OCI-LY3 (cell line): ENCODE data around the gene GRIA3.

ENCODE experiments used
- H2AFZ ChIP-seq: fragments of 200-600, 300-600 bp; shearing (Covaris generic); 2 replicates; pipeline ENCODE4 v1.6.0; 2014; ENCODE audit warnings: antibody characterized with exemption, low read depth, low read length
- H3K27ac ChIP-seq: fragments of 200-600, 300-600 bp; sonication (generic); 2 replicates; pipeline ENCODE4 v1.5.1; 2014; ENCODE audit warnings: mild to moderate bottlenecking, low read length, moderate library complexity, mixed read lengths
- H3K27me3 ChIP-seq: fragments of 200-600, 300-600 bp; sonication (generic); 2 replicates; pipeline ENCODE4 v1.6.1; 2014; ENCODE audit warnings: low read depth, low read length, mixed read lengths
- H3K36me3 ChIP-seq: fragments of 200-600, 300-600 bp; sonication (generic); replicated peaks from 2 replicates; pipeline ENCODE3; 2014; ENCODE audit warnings: low read depth, low read length, mixed read lengths
- H3K4me1 ChIP-seq: fragments of 300-600, 200-600 bp; sonication (generic); 2 replicates; pipeline ENCODE4 v1.6.1; 2014; ENCODE audit warnings: low read length, mixed read lengths
- H3K4me2 ChIP-seq: fragments of 200-600, 300-600 bp; sonication (generic); 2 replicates; pipeline ENCODE4 v1.6.1; 2014; ENCODE audit warnings: low read length, mixed read lengths
- H3K4me3 ChIP-seq: fragments of 300-600, 200-600 bp; sonication (generic); 2 replicates; pipeline ENCODE4 v1.5.1; 2014; ENCODE audit warnings: antibody characterized with exemption, mild to moderate bottlenecking, low read length, moderate library complexity
- H3K79me2 ChIP-seq: fragments of 300-600, 200-600 bp; shearing (Covaris generic); 2 replicates; pipeline ENCODE4 v1.6.1; 2014; ENCODE audit warnings: mild to moderate bottlenecking, low read length, mixed read lengths
- H3K9ac ChIP-seq: fragments of 300-600, 200-600 bp; shearing (Covaris generic); 2 replicates; pipeline ENCODE4 v1.6.0; 2014; ENCODE audit warnings: mild to moderate bottlenecking, low read length, moderate library complexity
- H3K9me3 ChIP-seq: fragments of 200-600, 300-600 bp; shearing (Covaris generic); 2 replicates; pipeline ENCODE4 v1.6.1; 2014; ENCODE audit warnings: low read length, mixed read lengths; ENCODE audit not compliant: insufficient read depth
- H4K20me1 ChIP-seq: fragments of 200-600, 300-600 bp; sonication (generic); 2 replicates; pipeline ENCODE4 v1.6.1; 2016; ENCODE audit warnings: low read length, mixed read lengths; ENCODE audit not compliant: insufficient read depth
- CTCF ChIP-seq: fragments of 200-600, 300-600 bp; sonication (generic); IDR thresholded peaks from 2 replicates; pipeline ENCODE4 v1.5.1; 2014; ENCODE audit warnings: antibody characterized with exemption, low read length, low read depth
- EZH2phosphoT487 ChIP-seq: fragments of 200-600 bp; shearing (Covaris generic); IDR thresholded peaks from 2 replicates; pipeline ENCODE4 v1.6.1; 2018; ENCODE audit warnings: antibody characterized with exemption, mixed run types, low read depth

GRIA3 gene

DNA sequence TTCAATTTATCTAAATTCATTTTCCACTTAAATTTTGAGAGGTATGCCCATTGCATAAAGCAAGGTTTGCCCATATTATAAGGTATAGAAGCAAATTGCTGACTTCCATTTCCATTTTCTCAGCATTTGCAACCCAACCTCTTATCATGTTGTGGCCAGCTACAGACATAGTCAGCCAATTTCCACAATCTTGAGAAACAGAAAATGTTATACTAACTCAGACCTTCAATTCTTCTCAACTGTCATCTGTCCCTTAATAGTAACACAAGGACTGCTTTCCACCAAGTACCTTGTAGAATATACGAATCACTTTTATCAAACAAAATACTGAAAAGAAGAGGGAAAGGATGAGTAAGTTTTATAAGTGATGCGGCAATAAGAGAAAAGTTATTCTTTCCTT, 11.2 kb upstream of the GRIA3 start:
- Histone ChIP-seq H3K4me3 (no peak overlapping the region), H3K4me1 (no peaks in the 10 kb centered on the region), H2AFZ (no peak overlapping the region), H3K79me2 (no peaks in the 10 kb centered on the region), H3K9ac (no peak overlapping the region), H3K9me3 (no peaks in the 10 kb centered on the region), H3K27ac (no peak overlapping the region), H3K36me3 (no peaks in the 10 kb centered on the region), H4K20me1 (no peaks in the 10 kb centered on the region), H3K27me3 (0 out of 2 replicates have a peak, but pooled peaks cover 5% of the 10 kb centered on the region), H3K4me2 (no peak overlapping the region)
- TF ChIP-seq CTCF (no peak), EZH2phosphoT487 (no peak)

- Histone ChIP-seq H3K27ac (no peak overlapping the region), H3K4me2 (no peak overlapping the region), H3K4me3 (no peak overlapping the region), H3K79me2 (no peaks in the 10 kb centered on the region), H3K9me3 (no peaks in the 10 kb centered on the region), H3K27me3 (0 out of 2 replicates have a peak, but pooled peaks cover 5% of the 10 kb centered on the region), H3K9ac (no peak overlapping the region), H3K4me1 (no peaks in the 10 kb centered on the region), H2AFZ (no peak overlapping the region), H4K20me1 (no peaks in the 10 kb centered on the region), H3K36me3 (no peaks in the 10 kb centered on the region)
- no peak for TF ChIP-seq EZH2phosphoT487
- TF ChIP-seq CTCF, result peak; percentile 53
Measured at GRCh38 chrX:123173833-123174232, 10.2 kb upstream of the GRIA3 start.

DNA sequence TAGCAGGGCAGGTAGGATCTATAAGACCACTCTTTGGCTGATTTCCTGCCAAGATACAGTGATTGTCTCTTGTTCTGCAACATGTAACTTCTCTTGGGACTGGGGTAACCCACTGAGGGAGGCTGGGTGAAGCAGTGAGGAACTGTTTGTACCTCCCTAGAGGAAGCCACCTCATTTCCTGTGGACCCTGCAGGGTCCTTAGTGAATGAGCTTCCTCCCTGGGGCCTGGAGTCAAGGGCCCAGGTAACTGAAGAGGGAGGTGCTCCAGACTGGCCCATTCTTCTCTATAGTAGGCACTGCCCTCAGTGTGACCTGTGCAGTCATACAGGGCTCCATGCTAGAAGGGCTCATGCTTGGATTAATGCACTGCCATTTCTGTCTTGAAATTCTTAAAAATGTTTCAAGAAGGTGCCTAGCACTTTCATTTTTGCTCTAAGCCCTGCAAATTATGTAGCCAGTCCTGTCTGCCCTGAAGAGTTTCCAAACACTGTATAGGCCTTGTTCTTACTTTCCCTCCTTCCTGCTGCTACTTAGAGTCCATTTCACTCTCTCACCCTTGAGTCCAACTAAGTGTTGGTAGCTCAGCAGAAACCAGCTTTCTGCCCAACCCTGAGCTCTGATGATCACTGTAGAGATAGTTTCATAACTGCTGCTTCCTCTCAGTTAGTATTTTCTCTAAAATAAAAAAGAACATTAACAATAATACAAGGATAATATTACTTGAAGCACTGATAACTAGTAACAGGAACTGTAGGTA, 8.5 kb upstream of the GRIA3 start:
- TF ChIP-seq CTCF (no peak), EZH2phosphoT487 (no peak)
- Histone ChIP-seq H3K4me2 (no peak overlapping the region), H3K9me3 (no peaks in the 10 kb centered on the region), H3K4me1 (no peaks in the 10 kb centered on the region), H3K79me2 (no peaks in the 10 kb centered on the region), H2AFZ (no peak overlapping the region), H3K9ac (no peak overlapping the region), H3K36me3 (no peaks in the 10 kb centered on the region), H3K27ac (no peak overlapping the region), H4K20me1 (no peaks in the 10 kb centered on the region), H3K4me3 (no peak overlapping the region), H3K27me3 (0 out of 2 replicates have a peak, but pooled peaks cover 5% of the 10 kb centered on the region)

DNA sequence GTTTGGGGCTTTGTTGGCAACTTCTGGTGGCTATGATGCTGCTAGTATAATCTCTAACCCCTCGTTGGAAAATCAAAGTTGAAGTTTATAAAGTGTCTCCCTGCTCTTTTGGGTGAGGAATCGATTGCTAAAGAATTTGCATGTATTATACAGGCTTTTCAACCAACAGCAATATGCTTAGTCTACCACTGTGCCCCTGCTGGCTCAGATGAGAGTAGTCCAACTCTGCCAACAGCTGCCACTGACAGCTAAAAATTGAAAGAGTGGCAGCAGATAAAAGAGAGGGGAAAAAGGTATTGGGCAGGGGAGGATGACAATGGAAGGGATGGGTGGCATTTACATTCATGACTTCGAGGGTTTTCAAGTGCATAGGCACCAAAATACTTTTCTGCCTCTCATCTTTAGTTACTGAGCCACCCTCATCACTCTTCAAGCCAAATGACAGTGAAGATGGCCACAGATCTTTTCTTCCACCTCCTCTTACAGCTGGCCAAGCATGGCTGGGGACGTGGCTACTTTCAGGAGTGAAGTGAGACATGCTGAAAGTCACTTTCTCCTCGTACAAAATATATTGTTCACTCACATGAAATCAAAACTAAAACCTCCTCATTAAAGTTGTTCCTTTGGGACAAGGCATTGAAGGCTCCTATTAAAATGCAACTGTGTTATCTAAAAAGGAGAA, 2.7 kb upstream of the GRIA3 start:
- no peaks in the 10 kb centered on the region for H3K27me3 ChIP-seq

More for the DNA sequence above, 2.7 kb upstream of the GRIA3 start:
- Histone ChIP-seq H3K9ac (no peak overlapping the region), H3K36me3 (no peaks in the 10 kb centered on the region), H3K4me2 (no peak overlapping the region), H4K20me1 (no peaks in the 10 kb centered on the region), H3K4me3 (no peak overlapping the region), H3K9me3 (no peaks in the 10 kb centered on the region), H3K4me1 (no peaks in the 10 kb centered on the region), H2AFZ (no peak overlapping the region), H3K27ac (no peak overlapping the region), H3K79me2 (no peaks in the 10 kb centered on the region)
- TF ChIP-seq EZH2phosphoT487 (no peak), CTCF (no peak)
